T-helper 2 cell (primary cell): ENCODE data around the gene VPS51.
"Not testable (repeated sequence)": the region's sequence is repeated elsewhere in the genome, so short reads cannot be mapped to it uniquely, and the experiment has no call there.

Experiments
- DNase-seq, 5 experiments: peaks; one replicate each; pipeline versions ENCODE4 v3.0.0 to v3.0.0-alpha.2; 2012 to 2022

Gene VPS51

DNA sequence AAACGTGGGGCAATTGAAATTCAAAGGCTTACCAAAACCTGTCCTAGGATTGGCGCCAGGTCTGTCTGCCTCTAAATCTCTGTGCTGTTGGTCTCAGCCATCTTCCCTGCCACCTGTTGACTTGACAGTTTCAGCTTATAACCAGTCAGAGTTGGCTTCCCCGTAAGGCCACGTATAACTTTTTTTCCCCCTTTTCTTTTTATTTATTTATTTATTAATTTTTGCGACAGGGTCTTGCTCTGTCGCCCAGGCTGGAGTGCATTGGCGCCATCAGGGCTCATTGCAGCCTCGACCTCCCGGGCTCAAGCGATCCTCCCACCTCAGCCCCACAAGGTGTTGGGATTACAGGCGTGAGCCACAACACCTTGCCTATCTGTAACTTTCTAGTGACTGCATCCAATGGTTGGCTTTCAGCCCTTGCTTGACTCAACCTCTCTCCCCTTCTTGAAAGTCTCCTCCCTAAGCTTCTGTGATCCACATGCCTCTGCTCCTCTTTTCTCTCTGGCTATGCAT lies 39.7 kb downstream of the VPS51 start:
- DNase-seq: peak in 1 of 5 experiments; percentile 41

- DNase-seq: no peak
Observed at GRCh38 chr11:65136515-65137096, 40.6 kb downstream of the VPS51 start.

DNA sequence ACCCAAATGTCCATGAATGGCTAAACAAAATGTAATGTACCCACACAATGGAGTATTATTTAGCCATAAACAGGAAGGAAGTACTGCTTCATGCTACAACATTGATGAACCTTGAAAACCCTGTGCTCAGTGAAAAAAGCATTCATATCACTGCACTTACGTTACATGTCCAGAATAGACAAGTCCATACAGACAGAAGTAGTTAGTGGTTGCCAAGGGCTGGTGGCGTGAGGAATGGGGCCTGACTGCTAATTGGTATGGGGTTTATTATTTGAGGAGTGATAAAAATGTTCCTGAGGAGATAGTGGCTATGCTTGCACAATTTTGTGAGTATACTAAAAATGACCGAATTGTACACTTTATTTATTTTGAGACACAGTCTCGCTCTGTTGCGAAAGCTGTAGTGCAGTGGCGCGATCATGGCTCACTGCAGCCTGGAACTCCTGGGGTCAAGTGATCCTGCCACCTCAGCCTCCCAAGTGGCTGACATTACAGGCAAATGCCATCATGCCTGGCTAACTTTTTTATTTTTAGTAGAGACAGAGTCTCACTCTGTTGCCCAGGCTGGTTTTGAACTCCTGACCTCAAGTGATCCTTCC lies 46.0 kb downstream of the VPS51 start:
- DNase-seq: no peak

GRCh38 chr11:65147352-65148075 lies 51.5 kb downstream of the VPS51 start:
- no peak for DNase-seq

DNA sequence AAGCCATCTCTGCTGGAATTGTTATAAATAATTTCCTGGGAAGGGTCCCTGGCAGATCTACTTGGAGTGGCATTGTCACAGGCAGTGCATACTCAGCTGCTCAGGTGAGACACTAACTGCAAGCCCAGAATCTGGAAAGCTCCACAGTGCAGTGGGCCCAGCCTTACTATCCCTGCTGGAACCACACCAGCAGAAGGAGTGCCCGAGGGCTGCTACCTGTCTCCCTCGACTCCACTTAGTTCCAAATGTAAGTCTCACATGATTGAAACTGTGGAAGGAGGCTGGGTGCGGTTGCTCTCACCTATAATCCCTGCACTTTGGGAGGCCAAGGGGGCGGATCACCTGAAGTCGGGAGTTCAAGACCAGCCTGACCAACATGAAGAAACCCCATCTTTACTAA lies 52.6 kb downstream of the VPS51 start:
- DNase-seq: no peak

GRCh38 chr11:65150131-65150508 lies 54.1 kb downstream of the VPS51 start:
- not testable (repeated sequence) for DNase-seq

DNA sequence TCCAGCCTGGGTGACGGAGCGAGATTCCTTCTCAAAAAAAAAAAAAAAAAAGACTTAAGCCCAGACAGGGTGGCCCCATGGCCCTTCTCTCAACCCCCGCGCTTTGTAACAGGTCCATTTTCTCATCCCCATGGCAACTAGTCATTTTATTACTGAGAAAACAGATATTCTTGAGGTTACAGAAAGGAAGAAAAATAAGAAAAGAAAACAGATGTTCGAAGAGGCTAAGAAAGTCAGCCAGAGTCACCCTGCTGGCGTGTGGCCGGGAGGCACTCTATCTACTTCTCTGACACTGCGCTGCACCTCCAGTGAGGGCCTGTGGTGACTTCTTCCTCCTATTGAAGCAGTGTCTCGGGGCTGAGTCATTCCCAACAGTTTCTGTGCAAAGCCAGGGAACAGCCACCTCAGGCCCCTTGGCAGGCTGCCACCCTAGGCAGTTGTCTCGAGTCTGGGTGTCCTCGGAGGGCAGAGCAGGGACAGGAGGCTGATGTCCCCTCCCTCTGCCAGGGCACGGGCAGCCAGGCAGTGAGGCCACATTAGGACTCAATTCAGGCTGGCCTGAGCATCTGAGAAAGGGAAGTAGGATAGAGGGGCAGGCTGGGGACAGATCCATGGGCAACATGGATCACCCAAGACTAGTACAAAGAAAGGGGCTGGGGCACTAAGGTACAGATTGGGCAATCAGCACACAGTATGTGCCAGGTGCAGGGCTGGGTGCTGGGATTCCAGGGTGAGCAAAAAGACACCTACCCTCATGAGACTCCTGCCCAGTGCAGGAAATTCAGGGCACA lies 54.7 kb downstream of the VPS51 start:
- DNase-seq: peak in 1 of 5 experiments; percentile 35

DNA sequence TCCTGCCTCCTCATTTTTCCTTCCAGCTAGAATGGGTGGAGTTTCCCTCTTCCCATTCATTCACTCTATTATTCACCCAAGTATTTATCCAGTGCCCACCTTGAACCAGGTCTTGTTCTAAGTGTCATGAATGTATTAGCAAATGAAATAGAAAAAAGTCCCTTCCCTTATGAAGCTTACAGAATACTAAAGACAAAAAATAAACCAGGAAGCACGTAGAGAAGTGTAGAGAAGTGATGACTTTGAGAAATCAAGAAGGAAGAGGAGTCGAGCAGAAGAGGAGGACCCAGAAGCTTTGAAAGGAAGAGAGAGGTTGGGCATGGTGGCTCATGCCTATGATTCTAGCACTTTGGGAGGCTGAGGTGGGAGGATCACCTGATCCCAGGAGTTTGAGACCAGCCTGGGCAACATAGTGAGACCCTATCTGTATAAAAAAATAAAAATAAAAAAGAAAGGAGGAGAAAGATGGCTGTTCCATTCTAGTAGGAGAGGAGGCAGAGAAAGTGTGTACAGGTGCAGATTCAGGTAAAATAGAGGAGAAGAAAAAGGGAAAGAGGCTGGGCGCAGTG lies 55.4 kb downstream of the VPS51 start:
- DNase-seq: no peak

DNA sequence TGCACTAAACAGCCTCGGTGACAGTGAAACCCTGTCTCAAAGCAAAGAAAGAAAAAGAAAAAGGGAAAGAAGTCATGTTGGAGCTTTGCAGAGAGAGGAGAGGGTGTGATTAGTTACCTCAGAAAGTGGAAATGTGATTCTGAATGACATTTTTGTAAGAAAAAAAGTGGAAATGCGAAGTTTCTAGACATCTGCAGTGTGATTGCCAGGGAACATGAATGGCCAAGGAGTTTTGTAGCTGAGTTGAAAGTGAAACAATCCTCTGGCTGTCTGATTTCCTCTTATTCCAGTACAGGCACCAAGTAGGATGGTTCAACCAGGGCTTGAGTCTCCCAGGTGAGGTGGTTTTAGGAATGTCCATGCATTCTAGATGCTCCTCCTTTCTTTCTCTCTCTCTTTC lies 56.1 kb downstream of the VPS51 start:
- no peak for DNase-seq

DNA sequence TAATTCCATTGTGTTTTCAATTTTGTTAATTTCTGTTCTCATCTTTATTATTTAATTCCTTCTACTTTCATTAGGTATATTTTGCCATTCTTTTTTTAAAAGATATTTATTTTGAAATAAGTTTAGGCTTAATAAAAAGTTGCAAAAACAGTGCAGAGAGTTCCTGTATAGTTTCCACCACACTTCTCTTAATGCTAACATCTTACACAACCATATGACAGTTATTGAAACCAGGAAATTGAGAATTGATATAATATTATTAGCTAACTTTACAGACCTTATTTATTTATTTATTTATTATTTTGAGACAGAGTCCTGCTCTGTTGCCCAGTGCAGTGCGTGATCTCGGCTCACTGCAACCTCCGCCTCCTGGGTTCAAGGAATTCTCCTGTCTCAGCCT lies 60.2 kb downstream of the VPS51 start:
- no peak for DNase-seq

DNA sequence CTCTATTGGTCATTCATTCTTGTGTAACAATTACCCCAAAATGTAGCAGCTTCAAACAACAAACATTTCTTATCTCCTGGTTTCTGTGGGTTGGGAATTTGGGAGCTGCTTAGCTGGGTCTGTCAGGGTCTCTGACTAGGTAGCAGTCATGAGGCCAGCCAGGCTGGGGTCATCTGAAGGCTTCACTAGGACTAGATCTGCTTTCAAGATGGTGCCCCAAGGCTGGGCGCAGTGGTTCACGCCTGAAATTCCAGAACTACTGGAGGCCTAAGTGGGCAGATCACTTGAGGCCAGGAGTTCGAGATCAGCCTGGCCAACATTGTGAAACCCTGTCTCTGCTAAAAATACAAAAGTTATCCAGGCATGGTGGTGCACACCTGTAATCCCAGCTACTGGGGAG lies 60.9 kb downstream of the VPS51 start:
- no peak for DNase-seq

GRCh38 chr11:65157336-65157735 lies 61.3 kb downstream of the VPS51 start:
- no peak for DNase-seq

GRCh38 chr11:65159012-65159411 lies 63.0 kb downstream of the VPS51 start:
- DNase-seq: peak in 1 of 5 experiments; percentile 61

DNA sequence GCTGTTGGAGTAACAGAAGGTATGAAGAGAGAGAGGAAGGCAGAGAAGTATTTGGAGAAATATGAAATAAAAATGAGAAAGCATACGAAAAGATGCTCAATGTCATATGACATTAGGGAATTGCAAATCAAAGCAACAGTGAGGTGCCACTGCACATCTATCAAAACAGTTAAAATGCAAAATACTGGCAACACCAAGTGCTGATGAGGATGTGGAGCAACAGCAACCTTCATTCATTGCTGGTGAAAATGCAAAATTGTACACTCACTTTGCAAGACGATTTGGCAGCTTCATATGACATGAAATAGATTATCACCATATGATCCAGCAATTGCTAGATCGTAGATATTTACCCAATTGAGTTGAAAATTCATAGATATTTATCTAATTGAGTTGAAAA lies 64.6 kb downstream of the VPS51 start:
- DNase-seq: no peak
